ENCODE measurements around the gene STAM2.

STAM2 gene

DNA sequence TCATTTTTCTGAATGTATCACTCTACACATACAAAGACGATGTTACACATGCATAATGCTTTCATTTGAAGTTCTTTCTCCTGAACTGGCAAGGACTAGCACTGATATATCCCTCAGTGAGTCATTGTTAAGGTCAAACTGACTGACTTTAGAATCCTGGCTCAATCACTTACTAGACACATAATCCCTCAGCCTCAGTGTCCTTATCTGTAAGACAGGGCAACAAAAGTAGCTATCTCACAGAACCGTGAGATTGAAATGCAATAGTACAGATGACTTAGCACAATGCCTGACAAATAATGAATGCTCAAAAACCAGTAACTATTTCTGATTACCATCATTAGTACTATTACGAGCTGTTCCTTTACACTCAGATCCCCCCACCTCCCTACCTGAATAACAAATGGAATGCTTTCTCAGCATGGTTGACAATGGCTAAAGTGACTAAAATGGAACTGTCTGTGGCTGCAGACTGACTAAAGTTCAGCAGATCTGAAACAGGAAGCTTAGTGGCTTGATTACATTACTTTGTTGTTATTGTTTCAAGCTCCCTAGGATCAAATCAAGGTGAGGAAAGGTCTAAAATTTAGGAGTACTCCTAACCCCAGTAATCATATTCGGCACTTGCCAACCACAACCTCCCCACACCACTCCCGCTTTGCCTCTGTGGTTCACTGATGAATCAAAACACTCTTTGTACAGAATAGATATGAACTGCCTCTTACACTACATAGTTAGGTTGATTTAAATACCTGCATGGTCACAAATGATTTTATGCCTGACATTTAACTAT is 40.9 kb downstream of the STAM2 start:
- DNase-seq = peak; percentile 37
- no peak overlapping the region for H3K4me3 ChIP-seq (ENCODE audit: low read length)
- H3K9me2 ChIP-seq (replicated peaks; ENCODE audit: insufficient read depth, low read length) = no peaks in the 10 kb centered on the region
- H3K9me3 ChIP-seq (replicated peaks; ENCODE audit: insufficient read depth, low read length) = no peaks in the 10 kb centered on the region
- peak overlapping the region; percentile 6; the same call in 1 of the 2 replicates for H3K4me2 ChIP-seq (ENCODE audit: low read depth, low read length)
- no peak overlapping the region for H3K9ac ChIP-seq (ENCODE audit: low read length)
- TF ChIP-seq, protein P1, sequence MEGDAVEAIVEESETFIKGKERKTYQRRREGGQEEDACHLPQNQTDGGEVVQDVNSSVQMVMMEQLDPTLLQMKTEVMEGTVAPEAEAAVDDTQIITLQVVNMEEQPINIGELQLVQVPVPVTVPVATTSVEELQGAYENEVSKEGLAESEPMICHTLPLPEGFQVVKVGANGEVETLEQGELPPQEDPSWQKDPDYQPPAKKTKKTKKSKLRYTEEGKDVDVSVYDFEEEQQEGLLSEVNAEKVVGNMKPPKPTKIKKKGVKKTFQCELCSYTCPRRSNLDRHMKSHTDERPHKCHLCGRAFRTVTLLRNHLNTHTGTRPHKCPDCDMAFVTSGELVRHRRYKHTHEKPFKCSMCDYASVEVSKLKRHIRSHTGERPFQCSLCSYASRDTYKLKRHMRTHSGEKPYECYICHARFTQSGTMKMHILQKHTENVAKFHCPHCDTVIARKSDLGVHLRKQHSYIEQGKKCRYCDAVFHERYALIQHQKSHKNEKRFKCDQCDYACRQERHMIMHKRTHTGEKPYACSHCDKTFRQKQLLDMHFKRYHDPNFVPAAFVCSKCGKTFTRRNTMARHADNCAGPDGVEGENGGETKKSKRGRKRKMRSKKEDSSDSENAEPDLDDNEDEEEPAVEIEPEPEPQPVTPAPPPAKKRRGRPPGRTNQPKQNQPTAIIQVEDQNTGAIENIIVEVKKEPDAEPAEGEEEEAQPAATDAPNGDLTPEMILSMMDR (IDR thresholded peaks at IDR 0.05; ENCODE audit: low read length) = no peak
- TF ChIP-seq EZH2phosphoT487 (IDR thresholded peaks at IDR 0.05; ENCODE audit: low read length) = no peak
- no peak for TF ChIP-seq EZH2 (optimal IDR thresholded peaks at IDR 0.05; ENCODE audit: low read depth, low read length)
- peaks cover 12% of the 10 kb centered on the region for H3K4me1 ChIP-seq (ENCODE audit: low read length)
- H3K36me3 ChIP-seq (replicated peaks; ENCODE audit: insufficient read depth, low read length) = no peaks in the 10 kb centered on the region
- H3K27ac ChIP-seq (ENCODE audit: low read length) = no peak overlapping the region
- H4K20me1 ChIP-seq (ENCODE audit: insufficient read depth, low read length) = no peaks in the 10 kb centered on the region
- no peak overlapping the region for H2AFZ ChIP-seq (ENCODE audit: low read length)
- H3F3A ChIP-seq (ENCODE audit: insufficient read depth, low read length) = no peaks in the 10 kb centered on the region
- H3K27me3 ChIP-seq (replicated peaks; ENCODE audit: insufficient read depth, low read length) = no peaks in the 10 kb centered on the region
- no peaks in the 10 kb centered on the region for H3K79me2 ChIP-seq (ENCODE audit: low read length)

DNA sequence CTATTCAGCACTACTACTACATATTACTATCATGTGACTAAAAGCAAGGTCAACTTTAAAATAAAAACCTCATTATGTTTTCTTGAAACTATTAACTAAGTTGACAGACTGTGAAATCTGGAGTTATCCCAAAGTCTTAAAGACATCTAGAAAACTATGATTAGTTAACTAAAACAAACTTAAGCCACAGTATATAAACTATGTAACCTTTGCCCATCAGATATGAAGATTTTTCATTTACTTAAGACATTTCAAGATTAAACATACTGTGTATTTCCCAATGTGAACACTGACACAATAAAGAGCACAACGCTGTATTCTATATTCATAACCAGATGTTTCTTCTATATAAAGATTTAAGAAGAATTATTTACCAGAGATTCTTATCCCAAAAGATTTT is 43.3 kb downstream of the STAM2 start:
- no peak overlapping the region for H3K9ac ChIP-seq (ENCODE audit: low read length)
- H3K4me3 ChIP-seq (ENCODE audit: low read length) = no peak overlapping the region
- no peaks in the 10 kb centered on the region for H3K79me2 ChIP-seq (ENCODE audit: low read length)
- H2AFZ ChIP-seq (ENCODE audit: low read length) = no peak overlapping the region
- no peaks in the 10 kb centered on the region for H3K27me3 ChIP-seq (replicated peaks; ENCODE audit: insufficient read depth, low read length)
- H4K20me1 ChIP-seq (ENCODE audit: insufficient read depth, low read length) = no peaks in the 10 kb centered on the region
- H3K4me2 ChIP-seq (ENCODE audit: low read depth, low read length) = no peak overlapping the region
- TF ChIP-seq EZH2phosphoT487 (IDR thresholded peaks at IDR 0.05; ENCODE audit: low read length) (no peak), EZH2 (optimal IDR thresholded peaks at IDR 0.05; ENCODE audit: low read depth, low read length) (no peak)
- TF ChIP-seq, protein P1 (IDR thresholded peaks at IDR 0.05; ENCODE audit: low read length) = no peak
- no peak overlapping the region for H3K27ac ChIP-seq (ENCODE audit: low read length)
- DNase-seq = no peak
- H3F3A ChIP-seq (ENCODE audit: insufficient read depth, low read length) = no peaks in the 10 kb centered on the region
- H3K4me1 ChIP-seq (ENCODE audit: low read length) = peaks cover 12% of the 10 kb centered on the region
- no peaks in the 10 kb centered on the region for H3K36me3 ChIP-seq (replicated peaks; ENCODE audit: insufficient read depth, low read length)
- H3K9me3 ChIP-seq (replicated peaks; ENCODE audit: insufficient read depth, low read length) = no peaks in the 10 kb centered on the region
- H3K9me2 ChIP-seq (replicated peaks; ENCODE audit: insufficient read depth, low read length) = no peaks in the 10 kb centered on the region

DNA sequence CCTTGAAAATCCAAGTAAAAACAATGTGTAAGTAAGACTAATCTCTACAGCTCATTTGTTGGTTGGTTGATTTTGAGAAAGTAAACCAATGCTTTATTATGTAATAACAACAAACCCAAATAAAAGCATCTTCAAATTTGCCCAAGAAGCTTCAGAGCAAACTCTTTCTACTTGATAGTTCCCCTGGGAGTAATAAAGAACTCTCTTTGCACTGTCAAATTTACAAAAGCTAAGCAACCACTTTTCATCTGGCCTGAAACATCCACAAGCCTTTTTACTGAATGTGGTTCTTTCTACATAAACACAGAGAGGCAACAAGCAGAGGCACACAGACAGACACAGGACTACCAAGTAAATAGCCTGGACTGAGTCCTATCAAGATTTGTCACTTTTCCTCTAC is 47.9 kb downstream of the STAM2 start:
- TF ChIP-seq EZH2phosphoT487 (IDR thresholded peaks at IDR 0.05; ENCODE audit: low read length) = no peak
- no peak for TF ChIP-seq EZH2 (optimal IDR thresholded peaks at IDR 0.05; ENCODE audit: low read depth, low read length)
- TF ChIP-seq, protein P1 (IDR thresholded peaks at IDR 0.05; ENCODE audit: low read length) = no peak
- Histone ChIP-seq H3K27me3 (replicated peaks; ENCODE audit: insufficient read depth, low read length) (no peaks in the 10 kb centered on the region), H3K4me2 (ENCODE audit: low read depth, low read length) (no peak overlapping the region), H3K27ac (ENCODE audit: low read length) (no peak overlapping the region), H4K20me1 (ENCODE audit: insufficient read depth, low read length) (no peaks in the 10 kb centered on the region), H2AFZ (ENCODE audit: low read length) (no peak overlapping the region), H3K9me3 (replicated peaks; ENCODE audit: insufficient read depth, low read length) (no peaks in the 10 kb centered on the region), H3K79me2 (ENCODE audit: low read length) (no peaks in the 10 kb centered on the region), H3K36me3 (replicated peaks; ENCODE audit: insufficient read depth, low read length) (no peaks in the 10 kb centered on the region; the same call in 1 of the 2 replicates), H3F3A (ENCODE audit: insufficient read depth, low read length) (no peaks in the 10 kb centered on the region), H3K4me3 (ENCODE audit: low read length) (no peak overlapping the region), H3K4me1 (ENCODE audit: low read length) (no peaks in the 10 kb centered on the region), H3K9me2 (replicated peaks; ENCODE audit: insufficient read depth, low read length) (no peaks in the 10 kb centered on the region), H3K9ac (ENCODE audit: low read length) (no peak overlapping the region)
- no peak for DNase-seq
